SK-N-SH treated with all-trans-retinoic acid at 6 μM for 48 hours (cell line): ENCODE data around the gene NMD3.

Experiments used
- ARNTL ChIP-seq: fragments of 450-650 bp; formaldehyde crosslinking; IDR thresholded peaks from 2 replicates; pipeline ENCODE4 v1.5.0; 2020; ENCODE audit warnings: low read depth, mild to moderate bottlenecking, moderate library complexity, borderline replicate concordance
- ISL1 ChIP-seq: fragments of 250-450 bp; sonication (Bioruptor Pico); IDR thresholded peaks from 2 replicates; pipeline ENCODE4 v2.1.2; 2022; ENCODE audit warnings: mild to moderate bottlenecking, moderate library complexity
- SNAI2 ChIP-seq: fragments of 250-450 bp; sonication (Bioruptor Pico); IDR thresholded peaks from 2 replicates; pipeline ENCODE4 v1.5.0; 2020; ENCODE audit warnings: mild to moderate bottlenecking, moderate library complexity
- ZC3H10 ChIP-seq: fragments of 250-450 bp; sonication (Bioruptor Pico); IDR thresholded peaks from 2 replicates; pipeline ENCODE4 v1.5.1; 2021; ENCODE audit warnings: mild to moderate bottlenecking, moderate library complexity
- ZNF70 ChIP-seq: fragments of 450-650 bp; formaldehyde crosslinking; IDR thresholded peaks from 2 replicates; pipeline ENCODE4 v1.5.0; 2020; ENCODE audit warnings: mild to moderate bottlenecking, moderate library complexity

DNA sequence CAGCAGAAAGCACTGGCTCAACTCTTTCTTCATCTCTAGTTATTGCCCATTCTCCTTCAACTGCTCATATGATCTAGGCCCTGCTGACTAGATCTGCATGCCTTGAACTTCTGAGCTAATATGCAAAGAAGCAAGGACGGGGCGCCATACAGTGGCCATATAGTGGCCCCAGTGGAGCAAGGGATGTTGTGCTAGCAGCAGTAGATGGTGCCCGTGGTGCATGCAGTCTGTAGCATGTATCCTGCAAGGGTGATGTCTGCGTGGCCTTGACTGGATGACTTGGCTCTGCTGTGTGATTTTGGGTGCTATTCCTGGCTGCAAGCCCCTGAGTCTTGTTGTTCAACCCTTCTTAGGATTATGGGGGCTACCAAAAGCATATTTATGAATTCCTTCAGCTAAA lies 12.2 kb upstream of the NMD3 start:
- TF ChIP-seq ZC3H10 (CRISPR knock-in tag) (no peak), ZNF70 (CRISPR knock-in tag) (no peak), ISL1 (CRISPR knock-in tag) (no peak), ARNTL (CRISPR knock-in tag) (no peak), SNAI2 (no peak)
